GM19395 (cell line): ENCODE results near the gene SCN8A.
"Not testable (repeated sequence)": the region's sequence is repeated elsewhere in the genome, so short reads cannot be mapped to it uniquely, and the experiment has no call there.

ENCODE experiments used
- ATAC-seq: cut with Tn5 transposase; IDR thresholded peaks from one replicate; pipeline ENCODE4 v1.9.1; 2021; ENCODE audit warnings: mild to moderate bottlenecking, moderate library complexity; ENCODE audit not compliant: unreplicated experiment

Gene SCN8A

GRCh38 chr12:51591016-51591901 lies at the start of gene SCN8A:
Gene SCN8A (plus strand): TSS chr12:51591233. CDS start chr12:51662818, 71,585 bp downstream.
- peak; percentile 50 for ATAC-seq

DNA sequence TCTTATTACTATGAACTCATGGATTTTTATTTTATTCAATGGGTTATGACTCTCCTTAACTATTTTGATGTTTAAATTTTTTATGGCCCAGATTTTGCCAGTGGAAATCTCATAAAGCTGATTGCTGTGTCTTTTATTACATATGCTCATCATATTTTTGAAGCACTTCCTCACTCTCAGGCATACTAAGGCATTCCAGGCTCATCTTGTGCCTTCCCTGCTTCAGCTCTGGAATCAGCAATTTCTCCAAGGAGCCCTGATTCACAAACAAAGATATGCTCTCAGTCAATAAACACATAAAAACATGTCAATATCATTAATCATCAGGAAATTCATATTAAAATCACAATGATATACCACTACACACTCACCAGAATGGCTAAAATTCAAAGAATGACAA lies 44.9 kb upstream of the SCN8A start:
- no peak for ATAC-seq

DNA sequence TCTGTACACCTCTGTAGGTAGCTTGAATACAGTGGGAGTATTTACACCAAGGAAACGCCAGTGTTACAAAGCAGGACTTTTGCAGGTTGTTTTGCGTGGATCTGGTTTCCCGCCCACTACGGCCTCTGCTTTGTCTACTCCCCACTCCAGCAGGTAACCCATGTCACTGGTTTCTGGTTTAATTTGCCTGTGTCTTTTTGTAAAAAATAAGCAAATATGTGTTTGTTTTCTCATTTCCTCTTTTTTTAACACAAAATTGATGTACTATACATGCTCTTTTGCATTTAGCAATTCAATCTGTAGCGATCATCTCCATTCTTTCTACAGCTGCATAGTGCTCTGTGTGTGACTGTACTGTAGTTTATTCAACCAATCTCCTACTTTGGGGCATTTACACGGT lies 43.4 kb upstream of the SCN8A start:
- no peak for ATAC-seq

DNA sequence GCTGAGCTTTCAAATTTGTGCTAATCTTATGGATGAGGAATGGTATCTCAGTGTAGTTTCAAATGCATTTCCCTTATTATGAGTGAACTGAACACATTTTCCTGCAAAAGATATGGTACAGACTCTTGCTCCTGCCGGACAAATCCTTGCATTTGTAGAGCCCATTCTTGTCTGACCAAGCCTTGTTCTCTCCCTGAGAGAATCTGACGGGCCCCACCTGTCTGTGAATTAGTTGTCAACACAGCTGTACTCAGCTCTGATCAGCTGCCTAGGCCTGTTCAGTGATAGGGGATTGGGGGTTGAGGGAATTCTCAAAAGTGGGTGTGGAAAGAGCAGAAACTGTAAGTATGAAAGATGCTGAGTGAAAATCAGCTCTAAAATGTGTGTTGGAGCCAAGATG lies 42.8 kb upstream of the SCN8A start:
- ATAC-seq, result no peak

DNA sequence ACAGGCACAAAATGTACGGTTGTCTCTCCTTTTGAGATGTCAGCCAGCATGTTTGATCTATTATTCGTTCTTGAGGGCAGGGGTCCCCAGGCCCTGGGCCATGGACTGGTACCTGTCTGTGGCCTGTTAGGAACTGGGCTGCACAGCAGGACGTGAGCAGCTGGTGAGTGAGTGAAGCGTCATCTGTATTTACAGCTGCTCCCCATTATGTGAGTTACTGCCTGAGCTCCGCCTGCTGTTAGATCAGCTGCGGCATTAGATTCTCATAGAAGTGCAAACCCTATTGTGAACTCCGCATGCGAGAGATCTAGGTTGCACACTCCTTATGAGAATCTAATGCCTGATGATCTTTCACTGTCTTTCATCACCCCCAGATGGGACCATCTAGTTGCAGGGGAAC lies 41.4 kb upstream of the SCN8A start:
- no peak for ATAC-seq

DNA sequence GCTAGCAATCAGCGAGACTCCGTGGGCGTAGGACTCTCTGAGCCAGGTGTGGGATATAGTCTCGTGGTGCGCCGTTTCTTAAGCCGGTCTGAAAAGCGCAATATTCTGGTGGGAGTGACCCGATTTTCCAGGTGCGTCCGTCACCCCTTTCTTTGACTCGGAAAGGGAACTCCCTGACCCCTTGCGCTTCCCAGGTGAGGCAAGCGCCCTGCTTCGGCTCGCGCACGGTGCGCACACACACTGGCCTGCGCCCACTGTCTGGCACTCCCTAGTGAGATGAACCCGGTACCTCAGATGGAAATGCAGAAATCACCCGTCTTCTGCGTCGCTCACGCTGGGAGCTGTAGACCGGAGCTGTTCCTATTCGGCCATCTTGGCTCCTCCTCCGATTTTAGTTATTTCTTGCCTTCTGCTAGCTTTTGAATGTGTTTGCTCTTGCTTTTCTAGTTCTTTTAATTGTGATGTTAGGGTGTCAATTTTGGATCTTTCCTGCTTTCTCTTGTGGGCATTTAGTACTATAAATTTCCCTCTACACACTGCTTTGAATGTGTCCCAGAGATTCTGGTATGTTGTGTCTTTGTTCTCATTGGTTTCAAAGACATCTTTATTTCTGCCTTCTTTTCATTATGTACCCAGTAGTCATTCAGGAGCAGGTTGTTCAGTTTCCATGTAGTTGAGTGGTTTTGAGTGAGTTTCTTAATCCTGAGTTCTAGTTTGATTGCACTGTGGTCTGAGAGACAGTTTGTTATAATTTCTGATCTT lies 22.6 kb upstream of the SCN8A start:
- not testable (repeated sequence) for ATAC-seq

- no peak for ATAC-seq
Observed at GRCh38 chr12:51579321-51579850, 11.6 kb upstream of the SCN8A start.

GRCh38 chr12:51589060-51589459 lies 2.0 kb upstream of the SCN8A start:
- ATAC-seq, result no peak

DNA sequence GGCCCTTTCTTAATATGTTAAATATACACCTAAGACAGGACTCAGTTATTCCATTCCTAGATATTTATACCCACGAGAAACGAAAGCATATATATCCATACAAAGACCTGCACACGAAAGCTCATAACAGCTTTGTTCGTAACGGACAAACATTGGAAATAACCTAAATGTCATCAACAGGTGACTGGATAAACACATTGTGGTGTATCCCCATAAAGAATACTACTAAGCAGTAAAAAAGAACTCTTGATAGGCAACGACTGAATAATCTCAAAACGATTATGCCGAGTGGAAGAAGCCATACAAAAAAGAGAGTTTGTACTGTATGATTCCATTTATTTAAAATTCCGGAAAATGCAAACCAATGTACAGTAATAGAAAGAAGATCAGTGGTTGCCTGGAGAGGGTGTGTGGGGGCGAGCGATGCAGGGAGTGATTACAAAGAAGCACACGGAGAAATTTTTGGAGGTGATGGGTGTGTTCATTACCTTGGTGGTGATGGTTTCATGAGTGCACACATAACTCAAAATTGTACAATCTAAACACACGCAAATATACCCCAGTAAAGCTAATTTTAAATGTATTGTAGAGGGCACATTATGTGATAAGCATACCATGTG lies 1.4 kb upstream of the SCN8A start:
- ATAC-seq, result no peak

- no peak for ATAC-seq
Observed at GRCh38 chr12:51590347-51591015, 552 bp upstream of the SCN8A start.

GRCh38 chr12:51592034-51592705 lies 1.1 kb downstream of the SCN8A start:
- no peak for ATAC-seq

GRCh38 chr12:51593021-51593420 lies 2.0 kb downstream of the SCN8A start:
- ATAC-seq, result no peak

GRCh38 chr12:51593539-51593938 lies 2.5 kb downstream of the SCN8A start:
- no peak for ATAC-seq

DNA sequence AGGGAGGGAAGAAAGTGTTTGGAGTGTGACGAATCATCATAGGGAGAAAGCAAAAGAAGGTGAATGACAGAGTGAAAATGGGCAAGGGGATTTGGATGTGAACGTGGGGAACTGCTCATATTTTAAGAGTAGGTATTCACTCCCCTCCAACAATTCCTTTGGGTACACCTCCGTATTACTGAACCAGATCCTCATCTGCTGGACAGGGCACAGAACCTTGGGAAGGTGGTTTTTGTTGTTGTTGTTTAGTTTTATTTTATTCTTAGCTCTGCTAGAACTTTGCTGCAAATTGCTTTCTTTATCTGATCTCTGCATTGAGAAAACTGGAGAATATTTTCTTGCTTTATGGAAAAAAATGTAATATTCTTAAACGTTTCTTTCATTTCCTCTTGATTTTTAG lies 7.1 kb downstream of the SCN8A start:
- ATAC-seq, result no peak

GRCh38 chr12:51600721-51601120 lies 9.7 kb downstream of the SCN8A start:
- no peak for ATAC-seq

GRCh38 chr12:51601241-51601640 lies 10.2 kb downstream of the SCN8A start:
- no peak for ATAC-seq

DNA sequence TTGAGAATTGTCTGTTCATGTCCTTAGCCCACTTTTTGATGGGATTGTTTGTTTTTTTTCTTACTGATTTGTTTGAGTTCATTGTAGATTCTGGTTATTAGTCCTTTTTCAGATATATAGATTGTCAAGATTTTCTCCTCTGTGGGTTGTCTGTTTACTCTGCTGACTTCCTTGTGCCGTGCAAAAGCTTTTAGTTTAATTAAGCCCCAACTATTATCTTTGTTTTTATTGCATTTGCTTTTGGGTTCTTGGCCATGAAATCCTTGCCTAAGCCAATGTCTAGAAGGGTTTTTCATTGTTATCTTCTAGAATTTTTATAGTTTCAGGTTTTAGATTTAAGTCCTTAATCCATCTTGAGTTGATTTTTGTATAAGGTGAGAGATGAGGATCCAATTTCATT lies 14.9 kb downstream of the SCN8A start:
- not testable (repeated sequence) for ATAC-seq

- ATAC-seq, result not testable (repeated sequence)
Observed at GRCh38 chr12:51607197-51607596, 16.2 kb downstream of the SCN8A start.

DNA sequence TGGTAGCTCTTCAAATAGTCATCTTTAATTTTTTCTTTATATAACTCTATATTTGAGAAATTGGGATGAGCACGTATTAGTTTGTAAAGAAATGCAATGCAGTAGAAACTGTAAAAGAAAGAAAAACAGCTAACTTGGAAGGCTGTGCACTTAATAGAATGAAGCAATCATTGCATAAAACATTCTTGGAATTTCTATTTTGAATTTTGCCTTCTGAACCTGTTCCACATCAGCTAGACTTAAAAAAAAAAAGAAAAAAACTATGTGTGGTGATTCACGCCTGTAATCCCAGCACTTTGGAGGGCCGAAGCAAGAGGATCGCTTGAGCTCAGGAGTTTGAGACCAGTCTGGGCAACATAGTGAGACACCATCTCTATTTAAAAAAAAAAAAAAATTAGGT lies 29.4 kb downstream of the SCN8A start:
- ATAC-seq, result no peak
